Hepatocyte (in vitro differentiated cells): ENCODE data around the gene PARD3B.

Experiments used
- CTCF ChIP-seq: fragments of 200-600 bp; sonication (generic); IDR thresholded peaks from 2 replicates; pipeline ENCODE4 v1.5.1; 2016; ENCODE audit warnings: antibody characterized with exemption, mild to moderate bottlenecking; ENCODE audit not compliant: poor library complexity
- EZH2phosphoT487 ChIP-seq: fragments of 200-600 bp; sonication (generic); IDR thresholded peaks from one replicate; pipeline ENCODE4 v1.6.1; 2018; ENCODE audit warnings: antibody characterized with exemption, mild to moderate bottlenecking, low read depth, moderate library complexity; ENCODE audit not compliant: unreplicated experiment, severe bottlenecking

- TF ChIP-seq CTCF (no peak), EZH2phosphoT487 (no peak)
These were observed 160.1 kb downstream of the PARD3B start for GRCh38 chr2:204705243-204705932.
